GM19035 (cell line): Measurements from ENCODE around the gene CD14.
"Not testable (repeated sequence)": the region's sequence is repeated elsewhere in the genome, so short reads cannot be mapped to it uniquely, and the experiment has no call there.

Source experiments
- ATAC-seq: cut with Tn5 transposase; IDR thresholded peaks from one replicate; pipeline ENCODE4 v1.9.1; 2021; ENCODE audit not compliant: unreplicated experiment

CD14 gene

GRCh38 chr5:140596321-140596741, 36.6 kb downstream of the CD14 start:
- no peak for ATAC-seq

- no peak for ATAC-seq
Measured at GRCh38 chr5:140595538-140596300, 37.3 kb downstream of the CD14 start.

- no peak for ATAC-seq
Measured at GRCh38 chr5:140594169-140594568, 38.8 kb downstream of the CD14 start.

- not testable (repeated sequence) for ATAC-seq
Measured at GRCh38 chr5:140593070-140593469, 39.9 kb downstream of the CD14 start.

GRCh38 chr5:140591747-140592372, 41.1 kb downstream of the CD14 start:
- no peak for ATAC-seq

- no peak for ATAC-seq
Measured at GRCh38 chr5:140590861-140591260, 42.1 kb downstream of the CD14 start.

GRCh38 chr5:140588311-140589070, 44.5 kb downstream of the CD14 start:
- no peak for ATAC-seq

GRCh38 chr5:140587495-140587894, 45.5 kb downstream of the CD14 start:
- ATAC-seq, result no peak
